ENCODE data around the gene SNX32. TPM values are rescaled to one million over a fixed set of nuclear protein-coding genes. Genes with fewer than 3 reads are reported as not detected.

The SNX32 gene
- total and polyA plus RNA-seq, 9 of the 15 experiments (the other 6 are each of a cell fraction or from before 2014, with no cell fraction given) = 0.03 TPM; not detected in 7

DNA sequence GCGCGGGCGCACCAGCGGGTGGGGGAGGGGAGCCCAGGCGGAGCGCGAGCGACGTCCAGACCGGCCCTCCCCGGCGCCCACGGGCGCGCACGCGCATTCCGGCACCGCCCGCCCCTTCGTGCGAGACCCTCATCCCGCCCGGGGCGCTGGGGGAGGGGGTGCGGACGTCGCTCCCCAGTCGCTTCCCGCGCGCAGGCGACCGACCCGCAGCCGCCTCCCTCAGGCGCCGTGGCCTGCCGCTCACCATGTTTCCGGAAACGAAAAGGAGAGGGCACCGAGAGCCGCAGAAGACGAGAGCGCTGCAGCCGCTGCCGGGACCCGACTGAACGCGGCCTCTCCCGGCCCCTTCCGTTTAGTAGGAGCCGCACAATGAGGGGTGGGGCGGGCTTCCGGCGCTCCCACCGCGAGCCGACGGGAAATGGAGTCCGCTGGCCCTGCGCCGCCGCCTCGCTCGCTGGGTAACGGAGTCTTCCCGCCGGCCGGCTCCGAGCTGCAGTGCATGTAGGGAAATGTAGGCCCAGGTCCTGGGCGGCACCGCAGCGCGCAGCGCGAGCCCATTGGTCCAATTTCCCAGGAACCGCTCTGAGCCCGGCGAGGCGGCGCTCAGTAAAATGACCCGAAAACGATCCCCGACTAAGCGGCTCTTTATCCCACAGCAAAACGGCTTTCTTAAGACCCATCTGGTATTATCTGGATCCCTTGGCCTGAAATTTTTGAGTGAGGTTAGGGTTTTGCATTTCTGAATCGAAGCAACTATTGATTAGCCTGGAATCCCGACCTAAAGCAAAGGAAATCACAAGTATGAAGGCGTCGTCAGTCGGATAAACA, 24.3 kb downstream of the SNX32 start, which contains the start of gene CFL1 (continued):
- TF ChIP-seq, protein P1, sequence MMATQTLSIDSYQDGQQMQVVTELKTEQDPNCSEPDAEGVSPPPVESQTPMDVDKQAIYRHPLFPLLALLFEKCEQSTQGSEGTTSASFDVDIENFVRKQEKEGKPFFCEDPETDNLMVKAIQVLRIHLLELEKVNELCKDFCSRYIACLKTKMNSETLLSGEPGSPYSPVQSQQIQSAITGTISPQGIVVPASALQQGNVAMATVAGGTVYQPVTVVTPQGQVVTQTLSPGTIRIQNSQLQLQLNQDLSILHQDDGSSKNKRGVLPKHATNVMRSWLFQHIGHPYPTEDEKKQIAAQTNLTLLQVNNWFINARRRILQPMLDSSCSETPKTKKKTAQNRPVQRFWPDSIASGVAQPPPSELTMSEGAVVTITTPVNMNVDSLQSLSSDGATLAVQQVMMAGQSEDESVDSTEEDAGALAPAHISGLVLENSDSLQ (IDR thresholded peaks at IDR 0.05) = peak; percentile 29; the same call in 1 of the 2 replicates
- no peak for TF ChIP-seq ATF1 (CRISPR knock-in tag; IDR thresholded peaks at IDR 0.05)
- TF ChIP-seq ATF1 (tag; IDR thresholded peaks at IDR 0.05) = peak; percentile 76
- TF ChIP-seq HEY1 (CRISPR knock-in tag; IDR thresholded peaks at IDR 0.05; ENCODE audit: borderline replicate concordance) = no peak
- TF ChIP-seq, protein P2, sequence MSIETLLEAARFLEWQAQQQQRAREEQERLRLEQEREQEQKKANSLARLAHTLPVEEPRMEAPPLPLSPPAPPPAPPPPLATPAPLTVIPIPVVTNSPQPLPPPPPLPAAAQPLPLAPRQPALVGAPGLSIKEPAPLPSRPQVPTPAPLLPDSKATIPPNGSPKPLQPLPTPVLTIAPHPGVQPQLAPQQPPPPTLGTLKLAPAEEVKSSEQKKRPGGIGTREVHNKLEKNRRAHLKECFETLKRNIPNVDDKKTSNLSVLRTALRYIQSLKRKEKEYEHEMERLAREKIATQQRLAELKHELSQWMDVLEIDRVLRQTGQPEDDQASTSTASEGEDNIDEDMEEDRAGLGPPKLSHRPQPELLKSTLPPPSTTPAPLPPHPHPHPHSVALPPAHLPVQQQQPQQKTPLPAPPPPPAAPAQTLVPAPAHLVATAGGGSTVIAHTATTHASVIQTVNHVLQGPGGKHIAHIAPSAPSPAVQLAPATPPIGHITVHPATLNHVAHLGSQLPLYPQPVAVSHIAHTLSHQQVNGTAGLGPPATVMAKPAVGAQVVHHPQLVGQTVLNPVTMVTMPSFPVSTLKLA (conservative IDR thresholded peaks at IDR 0.05) = peak; percentile 47 to 52; a peak in 2 of 4 replicates
- TF ChIP-seq GTF2E2 (tag; IDR thresholded peaks at IDR 0.05) = peak; percentile 75; the same call in 1 of the 2 replicates
- TF ChIP-seq TGIF2 (CRISPR knock-in tag; IDR thresholded peaks at IDR 0.05) = peak; percentile 88; the same call in 1 of the 2 replicates
- TF ChIP-seq ZSCAN32 (CRISPR knock-in tag; IDR thresholded peaks at IDR 0.05) = 0 out of 2 replicates have a peak, but pooled peaks have one; percentile 65
- peak; percentile 93 for TF ChIP-seq SMAD1 (IDR thresholded peaks at IDR 0.05; ENCODE audit: low read depth, low read length, partially characterized antibody)
- TF ChIP-seq NONO (IDR thresholded peaks at IDR 0.05; ENCODE audit: low read depth in 2 of 2, low read length in 1 of 2) = peak; percentile 81 to 98
- peak; percentile 95 to 97 for TF ChIP-seq MAZ (CRISPR knock-in tag; conservative IDR thresholded peaks at IDR 0.05 in 1 of 2, IDR thresholded peaks at IDR 0.05 in 1 of 2)
- TF ChIP-seq STAT6 (CRISPR knock-in tag; IDR thresholded peaks at IDR 0.05) = peak; percentile 80
- no peak for TF ChIP-seq ZNF785 (CRISPR knock-in tag; IDR thresholded peaks at IDR 0.05)
- TF ChIP-seq SAFB (IDR thresholded peaks at IDR 0.05; ENCODE audit: borderline replicate concordance, low read depth, low read length) = no peak
- TF ChIP-seq CEBPG (CRISPR knock-in tag; IDR thresholded peaks at IDR 0.05) = no peak
- TF ChIP-seq CEBPG (tag; conservative IDR thresholded peaks at IDR 0.05 in 1 of 2, IDR thresholded peaks at IDR 0.05 in 1 of 2) = no peak
- TF ChIP-seq GMEB1 (CRISPR knock-in tag; IDR thresholded peaks at IDR 0.05) = peak; percentile 73
- TF ChIP-seq, protein P3, sequence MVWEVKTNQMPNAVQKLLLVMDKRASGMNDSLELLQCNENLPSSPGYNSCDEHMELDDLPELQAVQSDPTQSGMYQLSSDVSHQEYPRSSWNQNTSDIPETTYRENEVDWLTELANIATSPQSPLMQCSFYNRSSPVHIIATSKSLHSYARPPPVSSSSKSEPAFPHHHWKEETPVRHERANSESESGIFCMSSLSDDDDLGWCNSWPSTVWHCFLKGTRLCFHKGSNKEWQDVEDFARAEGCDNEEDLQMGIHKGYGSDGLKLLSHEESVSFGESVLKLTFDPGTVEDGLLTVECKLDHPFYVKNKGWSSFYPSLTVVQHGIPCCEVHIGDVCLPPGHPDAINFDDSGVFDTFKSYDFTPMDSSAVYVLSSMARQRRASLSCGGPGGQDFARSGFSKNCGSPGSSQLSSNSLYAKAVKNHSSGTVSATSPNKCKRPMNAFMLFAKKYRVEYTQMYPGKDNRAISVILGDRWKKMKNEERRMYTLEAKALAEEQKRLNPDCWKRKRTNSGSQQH (CRISPR knock-in tag; IDR thresholded peaks at IDR 0.05) = peak; percentile 90; the same call in 1 of the 2 replicates
